IPS-NIHi11 (cell line): ENCODE results near the gene BEND3.

Experiments used
- DNase-seq: peaks from one replicate; pipeline ENCODE4 v3.0.0; 2012; ENCODE audit warnings: mixed read lengths, low spot score

BEND3 gene

GRCh38 chr6:107083047-107083768, 32.1 kb downstream of the BEND3 start:
- no peak for DNase-seq

- DNase-seq: no peak
Measured at GRCh38 chr6:107082045-107082444, 33.3 kb downstream of the BEND3 start.

DNA sequence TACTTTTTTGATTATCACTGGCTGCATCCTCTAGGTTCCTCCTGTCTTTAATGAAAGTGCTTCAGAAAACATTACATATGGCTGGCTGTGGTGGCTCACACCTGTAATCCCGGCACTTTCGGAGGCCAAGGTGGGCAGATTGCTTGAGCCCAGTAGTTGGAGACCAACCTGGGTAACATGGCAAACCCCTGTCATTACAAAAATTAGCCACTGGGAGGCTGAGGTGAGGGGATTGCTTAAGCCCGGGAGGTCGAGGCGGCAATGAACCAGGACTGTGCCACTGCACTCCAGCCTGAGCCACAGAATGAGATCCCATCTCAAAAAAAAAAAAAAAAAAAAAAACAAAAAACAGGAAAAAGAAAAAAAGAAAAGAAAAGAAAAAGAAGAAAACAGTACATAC, 35.3 kb downstream of the BEND3 start:
- no peak for DNase-seq

- DNase-seq: no peak
Measured at GRCh38 chr6:107079429-107079828, 35.9 kb downstream of the BEND3 start.

GRCh38 chr6:107077710-107078109, 37.6 kb downstream of the BEND3 start:
- no peak for DNase-seq

DNA sequence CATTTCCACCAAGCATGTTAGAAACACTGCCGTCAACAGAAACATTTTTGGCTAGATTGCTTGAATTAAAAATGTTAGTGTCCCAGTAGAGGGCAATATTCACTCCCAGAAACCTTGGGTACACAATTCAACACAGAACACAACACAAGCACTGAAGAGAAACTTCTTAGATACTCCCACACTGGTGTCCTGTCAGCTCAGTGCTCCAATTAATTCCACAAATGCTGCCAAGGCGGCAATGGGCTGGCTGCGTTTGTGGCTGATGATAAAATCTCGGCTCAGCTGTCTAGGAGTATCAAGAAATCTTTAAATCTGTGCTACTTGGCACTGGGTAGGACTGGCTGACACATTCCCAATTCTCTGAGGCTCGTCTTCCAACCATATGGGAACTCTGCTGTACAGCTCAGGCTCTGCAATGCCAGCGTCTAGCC, 39.3 kb downstream of the BEND3 start:
- DNase-seq: no peak

GRCh38 chr6:107070686-107071085, 44.6 kb downstream of the BEND3 start:
- no peak for DNase-seq

DNA sequence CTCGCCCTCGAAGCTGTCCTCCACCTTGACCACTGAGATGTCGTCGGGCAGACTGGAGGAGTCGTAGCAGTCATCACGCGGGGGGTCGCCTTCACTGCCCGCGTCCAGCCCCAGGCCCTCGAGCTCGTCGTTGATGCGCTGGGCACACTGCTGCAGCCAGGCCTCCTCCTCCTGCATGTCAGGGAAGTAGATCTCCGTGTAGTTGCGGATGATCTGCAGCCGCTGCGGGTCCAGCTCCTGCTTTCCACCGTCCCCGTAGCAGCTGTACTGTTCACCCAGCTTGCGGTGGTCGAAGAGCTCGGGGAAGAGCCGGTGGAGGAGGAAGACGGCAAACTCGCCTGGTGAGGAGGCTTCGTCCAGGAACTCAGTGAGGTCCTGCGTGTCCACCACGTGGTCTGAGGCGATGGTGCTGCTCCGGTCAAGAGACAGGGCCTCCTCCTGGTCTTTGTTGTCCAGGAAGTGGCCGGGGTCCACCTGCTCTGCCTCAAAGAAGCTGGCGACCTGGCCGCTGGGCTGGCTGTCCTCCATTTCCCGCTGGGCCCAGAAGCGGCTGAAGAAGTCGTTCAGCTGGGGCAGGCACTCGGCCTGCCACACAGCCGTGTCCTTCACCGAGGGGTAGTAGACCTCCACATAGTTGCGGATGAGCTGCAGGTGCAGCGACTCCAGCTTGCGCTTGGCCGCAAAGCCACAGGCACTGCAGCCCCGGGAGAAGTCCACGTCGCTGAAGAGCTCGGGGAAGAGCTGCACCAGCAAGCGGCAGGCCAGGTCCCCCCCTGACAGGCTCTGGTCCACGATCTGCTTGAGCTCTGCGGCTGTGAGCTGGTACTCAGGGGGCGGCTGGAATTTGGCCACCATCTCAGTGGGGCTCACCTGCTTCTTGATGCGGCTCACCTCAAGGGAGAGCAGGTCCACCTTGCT, 45.4 kb downstream of the BEND3 start:
- DNase-seq: no peak

- no peak for DNase-seq
Measured at GRCh38 chr6:107068691-107069630, 46.4 kb downstream of the BEND3 start.

- no peak for DNase-seq
Measured at GRCh38 chr6:107066697-107067659, 48.3 kb downstream of the BEND3 start.

DNA sequence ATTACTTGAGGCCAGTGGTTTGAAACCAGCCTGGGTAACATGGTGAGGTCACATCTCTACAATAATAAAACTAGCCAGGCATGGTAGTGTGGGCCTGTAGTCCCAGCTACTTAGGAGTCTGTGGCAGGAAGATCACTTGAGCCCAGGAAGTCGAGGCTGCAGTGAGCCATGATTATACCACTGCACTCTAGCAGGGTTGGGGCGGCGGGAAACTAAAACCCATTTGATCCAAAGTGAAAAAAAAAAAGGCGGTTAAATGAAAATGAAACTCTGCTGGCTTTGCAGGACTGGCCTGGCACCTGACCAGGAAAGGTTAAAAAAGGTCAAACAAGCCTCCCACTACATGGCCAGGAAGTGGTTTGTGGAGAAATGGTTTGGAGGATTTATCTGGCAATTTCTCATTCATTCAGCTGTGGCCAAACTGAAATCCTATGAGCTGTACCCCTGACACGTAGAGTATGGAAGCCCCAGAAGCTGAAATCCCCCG, 50.7 kb downstream of the BEND3 start:
- no peak for DNase-seq

DNA sequence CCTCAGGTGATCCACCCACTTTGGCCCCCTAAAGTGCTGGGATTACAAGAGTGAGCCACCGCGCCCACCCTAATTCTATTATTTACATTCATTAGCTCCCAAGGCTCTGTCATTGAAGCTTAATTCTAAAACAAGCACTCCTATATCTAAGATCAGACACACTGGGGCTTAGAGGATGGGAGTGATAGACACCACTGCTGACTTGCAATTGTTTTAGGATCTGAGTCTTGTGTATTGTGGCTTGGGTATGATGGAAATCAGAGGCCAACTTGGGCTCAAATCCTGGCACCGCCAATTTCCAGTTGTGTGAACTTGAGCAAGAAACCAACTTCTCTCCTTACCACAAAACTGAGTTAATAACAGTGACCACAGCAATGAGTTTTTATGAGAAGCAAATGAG, 52.6 kb downstream of the BEND3 start:
- no peak for DNase-seq

DNA sequence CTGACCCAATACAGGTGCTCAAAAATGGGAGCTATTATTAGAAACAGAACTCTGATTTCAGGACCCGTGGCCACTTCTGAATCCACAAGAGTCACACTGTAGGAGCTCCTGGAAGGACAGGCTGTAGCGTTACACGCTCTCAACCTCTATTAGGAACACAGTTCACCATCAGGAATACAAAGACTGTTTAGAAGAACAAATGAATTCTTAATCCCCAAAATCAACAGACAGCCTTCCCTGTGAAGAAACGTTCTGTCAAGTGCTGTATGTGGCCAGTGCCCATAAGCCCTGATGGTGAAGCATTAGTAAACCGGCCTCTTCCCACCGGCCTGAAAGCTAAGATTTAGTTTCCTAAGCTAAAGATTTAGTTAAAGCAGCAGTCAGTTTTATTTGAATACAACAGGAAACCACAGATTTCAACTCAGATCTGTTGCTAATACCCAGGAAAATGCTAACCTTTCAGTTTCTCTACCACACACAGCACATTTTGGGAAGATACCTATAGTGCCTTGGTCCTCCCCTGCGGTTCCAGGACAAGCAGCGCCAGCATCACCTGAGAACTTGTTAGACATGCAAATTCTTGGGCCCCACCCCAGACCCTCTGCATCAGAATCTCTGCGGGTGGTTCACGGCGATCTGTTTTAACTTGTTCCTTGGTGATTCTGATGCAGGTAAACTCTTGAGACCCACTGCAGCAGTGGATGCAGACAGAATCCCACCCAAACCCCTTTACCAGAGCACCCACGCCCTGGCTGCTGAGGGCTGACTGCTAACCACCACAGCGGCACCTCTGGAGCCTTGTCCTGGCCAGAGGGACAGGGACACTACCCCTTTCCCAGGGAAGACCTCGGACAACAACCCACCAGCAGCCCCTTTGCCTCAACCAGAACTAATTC, 53.9 kb downstream of the BEND3 start:
- no peak for DNase-seq

GRCh38 chr6:107060704-107061103, 54.6 kb downstream of the BEND3 start:
- no peak for DNase-seq

DNA sequence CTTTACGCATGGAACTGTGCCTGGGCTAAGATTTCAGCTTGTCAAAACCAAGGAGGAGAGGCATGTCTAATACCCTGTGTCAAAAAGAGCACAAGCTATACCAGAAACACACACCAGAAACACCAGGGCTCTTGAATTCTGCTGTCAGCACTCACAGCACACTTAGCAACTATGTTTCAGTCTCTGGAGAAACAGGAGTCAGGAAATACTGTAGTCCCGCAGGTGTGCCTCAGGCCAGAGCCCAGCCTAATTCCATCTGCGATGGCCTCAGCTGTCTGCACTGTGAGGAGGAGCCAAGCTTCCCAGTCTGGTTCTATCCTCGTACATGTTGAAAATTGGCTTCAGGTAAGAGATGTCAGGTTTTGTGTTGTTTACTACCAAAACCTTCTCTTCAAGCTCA, 55.7 kb downstream of the BEND3 start:
- no peak for DNase-seq

- DNase-seq: no peak
Measured at GRCh38 chr6:107057679-107058078, 57.6 kb downstream of the BEND3 start.

GRCh38 chr6:107056796-107057195, 58.5 kb downstream of the BEND3 start:
- no peak for DNase-seq

DNA sequence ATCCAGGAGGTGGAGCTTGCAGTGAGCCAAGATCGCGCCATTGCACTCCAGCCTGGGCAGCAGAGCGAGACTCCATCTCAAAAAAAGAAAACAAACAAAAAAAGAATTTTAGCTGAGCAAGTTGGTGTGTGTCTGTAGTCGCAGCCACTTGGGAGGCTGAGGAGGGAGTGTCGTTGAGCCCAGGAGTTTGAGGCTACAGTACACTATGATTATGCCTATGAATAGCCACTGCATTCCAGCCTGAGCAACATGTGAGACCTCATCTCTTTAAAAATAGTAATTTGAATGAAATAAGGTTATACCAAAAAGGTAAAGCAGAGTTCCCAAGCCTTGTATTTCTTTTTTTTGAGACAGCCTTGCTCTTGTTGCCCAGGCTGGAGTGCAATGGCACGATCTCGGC, 67.5 kb downstream of the BEND3 start:
- no peak for DNase-seq

DNA sequence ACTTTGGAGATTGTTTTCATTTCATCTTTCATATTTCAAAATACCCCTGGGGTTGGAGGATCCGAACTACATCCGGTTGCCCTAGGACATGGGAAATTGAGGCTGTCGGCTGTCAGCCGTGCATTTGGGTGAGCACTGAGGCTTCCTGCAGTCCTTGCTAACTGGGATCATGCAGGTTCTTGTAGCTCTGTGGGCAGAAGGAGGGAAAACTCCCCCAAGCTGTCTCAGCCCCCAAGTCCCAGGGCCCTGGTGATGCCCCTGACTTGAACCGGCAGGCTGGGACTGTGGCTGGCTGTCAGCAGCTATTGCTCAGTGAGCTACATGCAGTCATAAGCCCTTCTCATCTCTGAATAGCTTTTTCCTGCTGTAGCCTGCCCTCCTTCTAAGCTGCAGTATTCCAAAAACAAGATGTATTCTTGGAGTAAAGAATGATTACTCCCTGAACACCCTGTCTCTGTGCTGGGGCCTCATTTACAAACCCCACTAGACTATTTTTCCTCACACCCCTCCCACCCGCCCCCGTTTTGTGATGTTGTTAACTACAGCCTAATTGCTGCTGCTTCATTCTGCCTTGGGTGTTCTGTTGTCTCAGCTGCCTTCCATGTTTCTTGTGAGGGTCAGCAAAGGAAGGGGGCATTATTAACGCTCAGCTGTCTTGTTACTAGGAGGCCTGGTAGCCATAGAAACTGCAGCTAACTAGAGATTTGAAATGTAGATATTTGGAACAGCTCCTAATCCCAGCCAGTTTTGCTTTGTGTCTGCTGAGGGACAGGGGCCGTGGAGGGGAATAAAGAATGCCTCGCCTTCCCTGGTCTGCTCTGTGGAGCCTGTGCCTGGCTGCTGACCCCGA, 69.3 kb downstream of the BEND3 start:
- DNase-seq: no peak
